ENCODE results near the gene NPB.

- TF ChIP-seq POLR2A (IDR thresholded peaks at IDR 0.05; ENCODE audit: low read depth, low read length) (no peak), POLR2AphosphoS5 (IDR thresholded peaks at IDR 0.05; ENCODE audit: low read depth, low read length) (no peak), PAX5 (IDR thresholded peaks at IDR 0.05; ENCODE audit: insufficient read depth, low read length, severe bottlenecking) (no peak)
Observed at GRCh38 chr17:81931189-81931556, 29.1 kb downstream of the NPB start.
